Neuronal stem cell (in vitro differentiated cells): ENCODE results near the gene MATN1.

Source experiments
- DNase-seq: peaks from one replicate; pipeline ENCODE4 v3.0.0-alpha.2; 2013; ENCODE audit warnings: low spot score
- H2AFZ ChIP-seq: one replicate; pipeline ENCODE4 v1.6.1; 2013; ENCODE audit warnings: mild to moderate bottlenecking, low read length, inconsistent platforms
- H2AK5ac ChIP-seq: 2 replicates; pipeline ENCODE4 v1.6.1; 2013; ENCODE audit warnings: low read depth, mild to moderate bottlenecking, inconsistent platforms, low read length, moderate library complexity, mixed read lengths
- H2BK120ac ChIP-seq: 2 replicates; pipeline ENCODE4 v1.6.1; 2013; ENCODE audit warnings: low read depth, mild to moderate bottlenecking, inconsistent platforms, low read length, moderate library complexity, mixed read lengths
- H2BK12ac ChIP-seq: one replicate; pipeline ENCODE4 v1.6.1; 2013; ENCODE audit warnings: low read length, inconsistent platforms
- H2BK15ac ChIP-seq: 2 replicates; pipeline ENCODE4 v1.6.1; 2013; ENCODE audit warnings: mild to moderate bottlenecking, low read length, inconsistent platforms, mixed read lengths
- H2BK5ac ChIP-seq: one replicate; pipeline ENCODE4 v1.6.1; 2013; ENCODE audit warnings: inconsistent platforms, mild to moderate bottlenecking, low read length, moderate library complexity
- H3K14ac ChIP-seq: one replicate; pipeline ENCODE4 v1.6.1; 2013; ENCODE audit warnings: low read length, inconsistent platforms
- H3K18ac ChIP-seq: 2 replicates; pipeline ENCODE4 v1.6.1; 2013; ENCODE audit warnings: low read length, inconsistent platforms
- H3K23ac ChIP-seq: 2 replicates; pipeline ENCODE4 v1.6.1; 2013; ENCODE audit warnings: low read depth, mild to moderate bottlenecking, mixed read lengths, low read length, inconsistent platforms; ENCODE audit not compliant: poor library complexity
- H3K27ac ChIP-seq: replicated peaks from 3 replicates; pipeline ENCODE4 v1.5.1; 2013; ENCODE audit warnings: low read length, inconsistent platforms
- H3K27me3 ChIP-seq, 3 experiments: 2 replicates each; pipeline ENCODE4 v1.6.1; 2013; ENCODE audit warnings: low read length in 3 of 3, mild to moderate bottlenecking in 2 of 3, inconsistent platforms in 1 of 3, low read depth in 1 of 3, mixed read lengths in 1 of 3, moderate library complexity in 1 of 3; ENCODE audit not compliant: control insufficient read depth in 3 of 3, insufficient read depth in 3 of 3
- H3K36me3 ChIP-seq, 2 donors: replicated peaks in 1 of 2; 2 replicates each; pipeline ENCODE4 v1.6.1; 2013; ENCODE audit warnings: low read length in 2 of 2; ENCODE audit not compliant: control insufficient read depth in 2 of 2, insufficient read depth in 2 of 2
- H3K4ac ChIP-seq: 2 replicates; pipeline ENCODE4 v1.6.1; 2013; ENCODE audit warnings: inconsistent platforms, mild to moderate bottlenecking, low read length, moderate library complexity
- H3K4me1 ChIP-seq, 2 donors: 1 replicate in 1 of 2; 2 replicates in 1 of 2; pipeline ENCODE4 v1.6.1; 2013; ENCODE audit warnings: low read length in 2 of 2, low read depth in 1 of 2; ENCODE audit not compliant: control insufficient read depth in 2 of 2, insufficient read depth in 1 of 2
- H3K4me2 ChIP-seq: one replicate; pipeline ENCODE4 v1.6.1; 2013; ENCODE audit warnings: mild to moderate bottlenecking, low read length, inconsistent platforms; ENCODE audit not compliant: insufficient read depth, poor library complexity, severe bottlenecking
- H3K4me3 ChIP-seq, 2 donors: 2 replicates each; pipeline ENCODE4 v1.5.1; 2013; ENCODE audit warnings: low read length in 2 of 2, mild to moderate bottlenecking in 2 of 2, inconsistent platforms in 1 of 2, moderate library complexity in 1 of 2
- H3K79me1 ChIP-seq: one replicate; pipeline ENCODE4 v1.6.1; 2013; ENCODE audit warnings: low read depth, mild to moderate bottlenecking, inconsistent platforms, low read length, moderate library complexity
- H3K9ac ChIP-seq: one replicate; pipeline ENCODE4 v1.6.1; 2013; ENCODE audit warnings: mild to moderate bottlenecking, low read depth, low read length, inconsistent platforms; ENCODE audit not compliant: poor library complexity
- H3K9me3 ChIP-seq, 2 donors: replicated peaks in 1 of 2; 2 replicates each; pipeline versions ENCODE3 to v1.6.1; 2013; ENCODE audit warnings: low read length in 2 of 2, mild to moderate bottlenecking in 2 of 2, inconsistent platforms in 1 of 2, low read depth in 1 of 2, mixed read lengths in 1 of 2, moderate library complexity in 1 of 2; ENCODE audit not compliant: control insufficient read depth in 2 of 2, insufficient read depth in 1 of 2
- H4K8ac ChIP-seq: one replicate; pipeline ENCODE4 v1.6.1; 2013; ENCODE audit warnings: low read depth, mild to moderate bottlenecking, inconsistent platforms, low read length, moderate library complexity
- H4K91ac ChIP-seq: one replicate; pipeline ENCODE4 v1.6.1; 2013; ENCODE audit warnings: low read length, low read depth, mild to moderate bottlenecking, inconsistent platforms; ENCODE audit not compliant: poor library complexity
- WGBS, 2 donors: extraction: QIAGEN DNeasy Blood & Tissue Kit; methylation state at CpG; one replicate each; pipeline ENCODE4 v1.1.7; 2013; ENCODE audit warnings: missing lambda C conversion rate in 2 of 2, mixed read lengths in 1 of 2; ENCODE audit not compliant: insufficient read length in 2 of 2, insufficient replicate concordance in 1 of 2; ENCODE audit errors: extremely low coverage in 2 of 2; 5-methylcytosine and 5-hydroxymethylcytosine counted together

Gene MATN1

GRCh38 chr1:30673395-30673794 is 50.0 kb downstream of the MATN1 start:
- Histone ChIP-seq H3K18ac (no peak overlapping the region), H2AFZ (no peak overlapping the region), H3K14ac (no peak overlapping the region), H3K4ac (no peak overlapping the region), H3K4me3 (no peak overlapping the region), H3K79me1 (no peaks in the 10 kb centered on the region), H2BK5ac (no peak overlapping the region), H3K36me3 (no peaks in the 10 kb centered on the region), H2BK120ac (no peak overlapping the region), H3K27me3 (peaks cover 0 to 5% (median 0%) of the 10 kb centered on the region in 3 experiments), H3K4me1 (peaks cover 0 to 3% of the 10 kb centered on the region in 2 donors), H4K8ac (no peak overlapping the region), H3K23ac (no peak overlapping the region), H2AK5ac (no peak overlapping the region), H3K4me2 (no peak overlapping the region), H2BK12ac (no peak overlapping the region), H3K27ac (no peak overlapping the region), H4K91ac (no peak overlapping the region), H3K9ac (no peak overlapping the region), H2BK15ac (no peak overlapping the region), H3K9me3 (peaks cover 0 to 2% of the 10 kb centered on the region in 2 donors)
- WGBS, 2 donors: no CpG with 5 or more reads among the region's 3 CpGs
- no peak for DNase-seq

DNA sequence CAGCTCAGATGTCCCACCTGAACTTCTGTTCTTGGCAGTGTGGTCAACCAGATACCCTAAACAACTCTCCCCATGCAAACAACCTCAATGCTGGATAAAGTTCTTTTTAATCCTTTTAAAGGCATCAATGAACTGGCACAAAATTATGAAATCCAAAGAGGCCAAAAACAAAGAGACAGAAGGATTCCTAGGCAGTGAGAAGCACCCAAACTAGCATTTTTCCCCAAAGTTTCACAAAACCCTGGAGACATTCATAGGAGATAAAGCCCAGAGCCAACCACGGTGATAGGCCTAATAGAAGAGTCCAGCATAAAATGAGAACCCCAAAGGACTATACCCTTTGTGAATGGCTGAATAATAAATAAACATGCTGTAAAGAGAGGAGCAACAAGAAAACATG is 50.7 kb downstream of the MATN1 start:
- H3K79me1 ChIP-seq: no peaks in the 10 kb centered on the region
- DNase-seq: no peak
- H3K9me3 ChIP-seq: peaks cover 0 to 2% of the 10 kb centered on the region in 2 donors
- no peak overlapping the region for H2BK5ac ChIP-seq
- H3K9ac ChIP-seq: no peak overlapping the region
- H3K14ac ChIP-seq: no peak overlapping the region
- H2BK15ac ChIP-seq: no peak overlapping the region
- H2AK5ac ChIP-seq: no peak overlapping the region
- peaks cover 0 to 7% of the 10 kb centered on the region in 2 donors for H3K4me1 ChIP-seq
- no peak overlapping the region for H4K91ac ChIP-seq
- H3K4me3 ChIP-seq: no peak overlapping the region
- no peak overlapping the region for H2AFZ ChIP-seq
- no peak overlapping the region for H4K8ac ChIP-seq
- peaks cover 0 to 9% (median 0%) of the 10 kb centered on the region in 3 experiments for H3K27me3 ChIP-seq
- no CpG with 5 or more reads among the region's 1 CpG for WGBS, 2 donors
- H3K18ac ChIP-seq: no peak overlapping the region
- H3K23ac ChIP-seq: no peak overlapping the region
- H3K4ac ChIP-seq: no peak overlapping the region
- no peak overlapping the region for H2BK12ac ChIP-seq
- H3K27ac ChIP-seq: no peak overlapping the region
- no peak overlapping the region for H2BK120ac ChIP-seq
- no peaks in the 10 kb centered on the region for H3K36me3 ChIP-seq
- H3K4me2 ChIP-seq: no peak overlapping the region

DNA sequence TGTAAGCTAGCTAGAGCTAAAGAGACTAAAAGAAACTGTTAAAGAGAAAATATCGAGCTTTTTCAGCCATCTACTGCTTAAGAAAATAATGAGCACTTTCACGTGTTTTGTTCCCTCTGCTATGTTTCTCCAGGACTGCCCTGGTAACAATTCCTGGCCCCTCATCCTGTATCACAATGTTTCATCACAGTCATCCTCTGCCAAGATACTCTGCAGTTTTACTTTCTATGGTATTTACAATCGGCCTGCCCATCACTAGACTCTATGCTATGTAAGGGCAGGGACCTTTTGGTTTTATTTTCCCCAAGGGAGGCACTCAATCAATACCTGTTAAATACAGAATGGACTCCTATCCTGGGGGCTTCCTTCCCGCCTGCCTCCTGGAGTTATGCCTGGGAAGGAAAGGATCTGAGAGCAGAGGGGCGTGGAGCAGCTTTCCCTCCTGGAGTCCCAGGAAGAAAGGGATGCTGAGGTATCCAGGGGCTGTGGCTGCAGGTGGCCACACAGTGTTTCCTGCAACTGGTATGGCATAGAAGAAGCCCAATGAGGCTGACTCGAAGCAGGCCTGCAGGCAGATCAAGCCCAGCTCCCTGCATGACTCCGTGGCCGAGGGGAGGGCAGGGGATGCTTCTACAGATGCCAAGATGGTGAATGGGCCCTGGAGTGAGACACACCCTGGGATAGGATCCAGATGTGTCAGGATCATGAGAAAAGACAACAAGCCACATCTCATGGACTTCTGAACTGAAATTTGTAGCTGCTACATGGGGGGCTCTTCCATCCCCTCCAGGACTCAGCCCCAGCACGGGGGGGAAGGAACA is 52.9 kb downstream of the MATN1 start:
- H3K23ac ChIP-seq: no peak overlapping the region
- peaks cover 0 to 16% (median 0%) of the 10 kb centered on the region in 3 experiments for H3K27me3 ChIP-seq
- no peak overlapping the region for H4K8ac ChIP-seq
- peak overlapping the region; percentile 3 for H2AK5ac ChIP-seq
- H2BK15ac ChIP-seq: no peak overlapping the region
- H2BK120ac ChIP-seq: no peak overlapping the region
- H4K91ac ChIP-seq: no peak overlapping the region
- no peak overlapping the region for H3K4me3 ChIP-seq
- no peak overlapping the region for H2BK5ac ChIP-seq
- H3K4ac ChIP-seq: no peak overlapping the region
- no peak for DNase-seq
- no peak overlapping the region for H3K14ac ChIP-seq
- H3K9me3 ChIP-seq: peaks cover 0 to 2% of the 10 kb centered on the region in 2 donors
- H2AFZ ChIP-seq: no peak overlapping the region
- no CpG with 5 or more reads among the region's 9 CpGs for WGBS, 2 donors
- H3K79me1 ChIP-seq: no peaks in the 10 kb centered on the region
- H3K4me1 ChIP-seq: peaks cover 3 to 12% of the 10 kb centered on the region in 2 donors
- no peak overlapping the region for H3K27ac ChIP-seq
- H3K9ac ChIP-seq: no peak overlapping the region
- peak overlapping the region; percentile 24 for H3K18ac ChIP-seq
- H3K4me2 ChIP-seq: no peak overlapping the region
- no peak overlapping the region for H2BK12ac ChIP-seq
- no peaks in the 10 kb centered on the region for H3K36me3 ChIP-seq

- Histone ChIP-seq H3K79me1 (no peaks in the 10 kb centered on the region), H3K18ac (peak overlapping the region; percentile 61), H4K8ac (no peak overlapping the region), H3K4me1 (peaks cover 3 to 14% of the 10 kb centered on the region in 2 donors), H3K23ac (no peak overlapping the region), H2BK12ac (no peak overlapping the region), H3K27ac (no peak overlapping the region), H2BK120ac (no peak overlapping the region), H3K36me3 (no peaks in the 10 kb centered on the region), H3K9me3 (peaks cover 0 to 2% of the 10 kb centered on the region in 2 donors), H2BK15ac (no peak overlapping the region), H3K9ac (no peak overlapping the region), H3K27me3 (peaks cover 0 to 28% (median 0%) of the 10 kb centered on the region in 3 experiments), H2AFZ (no peak overlapping the region), H3K4ac (no peak overlapping the region), H2AK5ac (no peak overlapping the region), H3K14ac (no peak overlapping the region), H3K4me2 (no peak overlapping the region), H2BK5ac (no peak overlapping the region), H3K4me3 (no peak overlapping the region), H4K91ac (no peak overlapping the region)
- WGBS, 2 donors: no CpG with 5 or more reads among the region's 6 CpGs
- DNase-seq: no peak
Measured at GRCh38 chr1:30668546-30669327, 54.6 kb downstream of the MATN1 start.
